GM12873 (cell line): ENCODE measurements around the gene TFAP2E.

Experiments used
- CTCF ChIP-seq: IDR thresholded peaks from 2 replicates; pipeline ENCODE4 v1.5.1; 2012; ENCODE audit warnings: low read depth, mild to moderate bottlenecking, moderate library complexity, low read length, control low read depth; ENCODE audit not compliant: insufficient read depth; ENCODE audit errors: missing control alignments

TFAP2E gene

GRCh38 chr1:35577071-35577998 lies 4.2 kb downstream of the TFAP2E start:
- no peak for TF ChIP-seq CTCF

GRCh38 chr1:35580949-35581388 lies 7.9 kb downstream of the TFAP2E start:
- TF ChIP-seq CTCF, result no peak

GRCh38 chr1:35585281-35585680 lies 12.2 kb downstream of the TFAP2E start:
- TF ChIP-seq CTCF, result no peak

- TF ChIP-seq CTCF, result no peak
Observed at GRCh38 chr1:35586808-35587207, 13.7 kb downstream of the TFAP2E start.

- TF ChIP-seq CTCF, result no peak
Observed at GRCh38 chr1:35587736-35588135, 14.6 kb downstream of the TFAP2E start.

GRCh38 chr1:35588197-35588910 lies 15.2 kb downstream of the TFAP2E start:
- TF ChIP-seq CTCF, result no peak

- TF ChIP-seq CTCF, result no peak
Observed at GRCh38 chr1:35589516-35590427, 16.7 kb downstream of the TFAP2E start.
